Measurements from ENCODE around the gene CFAP73. TPM values are rescaled to one million over a fixed set of nuclear protein-coding genes. Genes with fewer than 3 reads are reported as not detected.

Gene CFAP73
- total and polyA plus RNA-seq, 2 experiments from 2014 or later = 0.50 to 0.59 TPM

GRCh38 chr12:113130457-113131135 is 18.9 kb upstream of the CFAP73 start:
- no peaks in the 10 kb centered on the region for H3K36me3 ChIP-seq (ENCODE audit: insufficient read depth)
- H3K27ac ChIP-seq (ENCODE audit: low read depth) = no peak overlapping the region
- no peak overlapping the region for H3K4me3 ChIP-seq
- peaks cover 5% of the 10 kb centered on the region; the same call in 1 of the 2 replicates for H3K4me1 ChIP-seq (ENCODE audit: insufficient read depth)
- no peaks in the 10 kb centered on the region for H3K9me2 ChIP-seq (ENCODE audit: insufficient read depth)
- Mint-ChIP-seq H3K27ac (no peak overlapping the region; the same call in 1 of the 2 replicates), H3K4me1 (peaks cover 7% of the 10 kb centered on the region; the same call in 2 of the 3 replicates), H3K4me3 (no peak overlapping the region), H3K9me3 (no peaks in the 10 kb centered on the region), H3K27me3 (ENCODE audit: insufficient read depth, low read depth, poor library complexity) (peaks cover 14% of the 10 kb centered on the region), H3K36me3 (ENCODE audit: low read depth) (no peaks in the 10 kb centered on the region)
- no peaks in the 10 kb centered on the region for H4K20me1 ChIP-seq (replicated peaks; ENCODE audit: insufficient read depth)
- DNase-seq (ENCODE audit: low spot score) (peak; percentile 85), ATAC-seq (peak; percentile 61)
- H3K79me2 ChIP-seq (replicated peaks; ENCODE audit: insufficient read depth) = no peaks in the 10 kb centered on the region
- no peaks in the 10 kb centered on the region for H3F3A ChIP-seq (replicated peaks; ENCODE audit: low read depth)
- TF ChIP-seq CTCF (conservative IDR thresholded peaks at IDR 0.05; ENCODE audit: low read depth in 2 of 2) (peak; percentile 65 to 94), REST (IDR thresholded peaks at IDR 0.05; ENCODE audit: unreplicated experiment) (no peak), CREB1 (CRISPR knock-in tag; IDR thresholded peaks at IDR 0.05; ENCODE audit: low read depth) (peak; percentile 54; the same call in 1 of the 2 replicates)
- H3K27me3 ChIP-seq (ENCODE audit: insufficient read depth) = peaks cover 8% of the 10 kb centered on the region
- 0 out of 2 replicates have a peak overlapping the region, but pooled peaks have one; percentile 56 for H2AFZ ChIP-seq
- no peak overlapping the region for H3K4me2 ChIP-seq

- no peak for ATAC-seq
- H3K27me3 Mint-ChIP-seq (ENCODE audit: insufficient read depth, low read depth, poor library complexity) = peaks cover 22% of the 10 kb centered on the region
- H3K36me3 Mint-ChIP-seq (ENCODE audit: low read depth) = no peaks in the 10 kb centered on the region
- no peak overlapping the region for H3K27ac Mint-ChIP-seq
- no peak overlapping the region for H3K4me3 Mint-ChIP-seq
- Histone ChIP-seq H3K36me3 (ENCODE audit: insufficient read depth) (no peaks in the 10 kb centered on the region), H3K4me1 (ENCODE audit: insufficient read depth) (peaks cover 13% of the 10 kb centered on the region), H3K27ac (ENCODE audit: low read depth) (no peak overlapping the region), H3K27me3 (ENCODE audit: insufficient read depth) (peaks cover 8% of the 10 kb centered on the region), H2AFZ (no peak overlapping the region), H3K4me3 (no peak overlapping the region), H4K20me1 (replicated peaks; ENCODE audit: insufficient read depth) (no peaks in the 10 kb centered on the region), H3K4me2 (no peak overlapping the region), H3K9me2 (ENCODE audit: insufficient read depth) (no peaks in the 10 kb centered on the region), H3F3A (replicated peaks; ENCODE audit: low read depth) (0 out of 2 replicates have a peak, but pooled peaks cover 4% of the 10 kb centered on the region), H3K79me2 (replicated peaks; ENCODE audit: insufficient read depth) (no peaks in the 10 kb centered on the region)
- no peak for DNase-seq (ENCODE audit: low spot score)
- peaks cover 15% of the 10 kb centered on the region for H3K4me1 Mint-ChIP-seq
- TF ChIP-seq ZNF331 (CRISPR knock-in tag; IDR thresholded peaks at IDR 0.05; ENCODE audit: low read depth) = no peak
- TF ChIP-seq EZH2 (IDR thresholded peaks at IDR 0.05; ENCODE audit: low read depth, unreplicated experiment) = no peak
- TF ChIP-seq REST (IDR thresholded peaks at IDR 0.05; ENCODE audit: unreplicated experiment) = no peak
- no peak for TF ChIP-seq STAT1 (IDR thresholded peaks at IDR 0.05; ENCODE audit: unreplicated experiment)
- no peak for TF ChIP-seq CTCF (conservative IDR thresholded peaks at IDR 0.05; ENCODE audit: low read depth in 2 of 2)
- no peak for TF ChIP-seq POLR2AphosphoS5 (IDR thresholded peaks at IDR 0.05; ENCODE audit: low read depth)
- TF ChIP-seq NANOG (IDR thresholded peaks at IDR 0.05; ENCODE audit: borderline replicate concordance) = no peak
- no peaks in the 10 kb centered on the region for H3K9me3 Mint-ChIP-seq
Measured at GRCh38 chr12:113131556-113131955, 18.0 kb upstream of the CFAP73 start.
